ENCODE measurements around the gene FXYD3.

DNA sequence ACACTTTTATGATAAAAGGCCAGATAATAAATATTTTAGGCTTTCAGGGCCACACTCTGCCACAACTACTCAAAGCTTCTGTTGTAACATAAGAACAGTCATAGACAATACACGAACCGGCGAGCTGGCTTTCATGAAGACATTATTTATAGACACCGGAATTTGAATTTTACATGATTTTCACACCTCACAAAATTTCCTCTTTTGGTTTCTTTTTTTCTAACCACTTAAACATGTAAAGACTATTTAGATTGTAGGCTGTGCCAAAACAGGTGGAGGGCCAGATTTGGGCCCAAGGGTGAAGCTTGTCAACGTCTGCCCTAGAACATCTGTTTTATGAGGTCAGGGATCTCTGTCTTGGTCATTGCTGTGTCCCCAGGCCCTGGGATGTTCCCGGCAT lies 29.7 kb upstream of the FXYD3 start:
- TF ChIP-seq, protein P1, sequence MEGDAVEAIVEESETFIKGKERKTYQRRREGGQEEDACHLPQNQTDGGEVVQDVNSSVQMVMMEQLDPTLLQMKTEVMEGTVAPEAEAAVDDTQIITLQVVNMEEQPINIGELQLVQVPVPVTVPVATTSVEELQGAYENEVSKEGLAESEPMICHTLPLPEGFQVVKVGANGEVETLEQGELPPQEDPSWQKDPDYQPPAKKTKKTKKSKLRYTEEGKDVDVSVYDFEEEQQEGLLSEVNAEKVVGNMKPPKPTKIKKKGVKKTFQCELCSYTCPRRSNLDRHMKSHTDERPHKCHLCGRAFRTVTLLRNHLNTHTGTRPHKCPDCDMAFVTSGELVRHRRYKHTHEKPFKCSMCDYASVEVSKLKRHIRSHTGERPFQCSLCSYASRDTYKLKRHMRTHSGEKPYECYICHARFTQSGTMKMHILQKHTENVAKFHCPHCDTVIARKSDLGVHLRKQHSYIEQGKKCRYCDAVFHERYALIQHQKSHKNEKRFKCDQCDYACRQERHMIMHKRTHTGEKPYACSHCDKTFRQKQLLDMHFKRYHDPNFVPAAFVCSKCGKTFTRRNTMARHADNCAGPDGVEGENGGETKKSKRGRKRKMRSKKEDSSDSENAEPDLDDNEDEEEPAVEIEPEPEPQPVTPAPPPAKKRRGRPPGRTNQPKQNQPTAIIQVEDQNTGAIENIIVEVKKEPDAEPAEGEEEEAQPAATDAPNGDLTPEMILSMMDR (IDR thresholded peaks at IDR 0.05; ENCODE audit: low read depth, low read length), result no peak
- TF ChIP-seq EZH2phosphoT487 (IDR thresholded peaks at IDR 0.05; ENCODE audit: low read depth), result no peak

Data from OCI-LY3 (cell line).